Suprapubic skin (tissue), 3 donors: ENCODE data around the gene S100A1.

ENCODE experiments used
- POLR2AphosphoS5 ChIP-seq, 3 donors: sonication (generic); formaldehyde crosslinking; IDR thresholded peaks; one replicate each; pipeline ENCODE4 v1.6.1; 2017; ENCODE audit warnings: antibody characterized with exemption in 3 of 3
- TF ChIP-seq, protein P1 (sequence below), 2 donors: fragments of 200-600 bp in 1 of 2; fragments of 450-650 bp in 1 of 2; sonication (generic) in 1 of 2; IDR thresholded peaks; one replicate each; pipeline ENCODE4 v1.5.1; 2016 to 2019; ENCODE audit warnings: antibody characterized with exemption in 2 of 2, mild to moderate bottlenecking in 1 of 2, moderate library complexity in 1 of 2

DNA sequence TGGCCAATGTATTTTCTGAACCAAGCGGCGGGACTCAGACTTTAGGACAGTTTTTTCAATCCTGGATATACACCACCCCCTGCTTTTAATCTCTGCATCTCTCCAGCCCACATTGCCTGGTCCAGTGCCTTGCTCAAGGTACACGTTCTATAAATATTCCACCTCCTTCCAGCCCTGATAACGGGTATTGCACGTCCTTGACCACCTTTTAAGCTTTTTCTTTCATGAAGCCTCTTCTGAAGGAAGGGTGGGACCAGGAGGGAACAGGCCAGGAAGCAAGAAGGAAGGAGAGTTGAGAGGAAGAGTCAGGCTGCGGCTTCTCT, 18.7 kb upstream of the S100A1 start:
- no peak for TF ChIP-seq POLR2AphosphoS5 (IDR thresholded peaks at IDR 0.05)
- TF ChIP-seq, protein P1, sequence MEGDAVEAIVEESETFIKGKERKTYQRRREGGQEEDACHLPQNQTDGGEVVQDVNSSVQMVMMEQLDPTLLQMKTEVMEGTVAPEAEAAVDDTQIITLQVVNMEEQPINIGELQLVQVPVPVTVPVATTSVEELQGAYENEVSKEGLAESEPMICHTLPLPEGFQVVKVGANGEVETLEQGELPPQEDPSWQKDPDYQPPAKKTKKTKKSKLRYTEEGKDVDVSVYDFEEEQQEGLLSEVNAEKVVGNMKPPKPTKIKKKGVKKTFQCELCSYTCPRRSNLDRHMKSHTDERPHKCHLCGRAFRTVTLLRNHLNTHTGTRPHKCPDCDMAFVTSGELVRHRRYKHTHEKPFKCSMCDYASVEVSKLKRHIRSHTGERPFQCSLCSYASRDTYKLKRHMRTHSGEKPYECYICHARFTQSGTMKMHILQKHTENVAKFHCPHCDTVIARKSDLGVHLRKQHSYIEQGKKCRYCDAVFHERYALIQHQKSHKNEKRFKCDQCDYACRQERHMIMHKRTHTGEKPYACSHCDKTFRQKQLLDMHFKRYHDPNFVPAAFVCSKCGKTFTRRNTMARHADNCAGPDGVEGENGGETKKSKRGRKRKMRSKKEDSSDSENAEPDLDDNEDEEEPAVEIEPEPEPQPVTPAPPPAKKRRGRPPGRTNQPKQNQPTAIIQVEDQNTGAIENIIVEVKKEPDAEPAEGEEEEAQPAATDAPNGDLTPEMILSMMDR (IDR thresholded peaks at IDR 0.05), result no peak
